GM20000 (cell line): ENCODE data around the gene MLANA.
"Not testable (repeated sequence)": the region's sequence is repeated elsewhere in the genome, so short reads cannot be mapped to it uniquely, and the experiment has no call there.

Experiments used
- DNase-seq: peaks from one replicate; pipeline ENCODE4 v3.0.0; 2012; ENCODE audit warnings: low spot score
- TF ChIP-seq, protein P1 (sequence below): IDR thresholded peaks from 2 replicates; pipeline ENCODE4 v1.5.1; 2012; ENCODE audit warnings: mild to moderate bottlenecking, control low read depth; ENCODE audit errors: extremely low read depth, missing control alignments

Gene MLANA

DNA sequence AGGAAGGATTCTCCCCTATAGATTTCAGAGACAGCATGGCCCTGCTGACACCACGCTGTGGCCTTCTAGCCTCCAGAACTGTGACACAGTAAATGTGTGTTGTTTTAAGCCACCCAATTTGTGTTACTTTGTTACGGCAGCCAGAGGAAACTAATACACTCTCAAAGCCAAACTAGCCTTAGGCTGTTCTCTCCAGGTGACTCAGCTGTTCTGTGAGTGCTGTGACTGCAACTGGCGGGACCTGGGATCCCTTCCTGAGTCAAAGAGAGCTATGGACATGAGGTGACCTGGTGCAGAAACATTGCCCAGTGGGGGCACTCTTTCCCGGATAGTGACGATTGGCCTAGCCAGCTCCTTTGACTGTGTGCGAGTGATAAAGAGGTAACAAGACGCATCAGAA is 14.0 kb upstream of the MLANA start:
- no peak for DNase-seq
- TF ChIP-seq, protein P1, sequence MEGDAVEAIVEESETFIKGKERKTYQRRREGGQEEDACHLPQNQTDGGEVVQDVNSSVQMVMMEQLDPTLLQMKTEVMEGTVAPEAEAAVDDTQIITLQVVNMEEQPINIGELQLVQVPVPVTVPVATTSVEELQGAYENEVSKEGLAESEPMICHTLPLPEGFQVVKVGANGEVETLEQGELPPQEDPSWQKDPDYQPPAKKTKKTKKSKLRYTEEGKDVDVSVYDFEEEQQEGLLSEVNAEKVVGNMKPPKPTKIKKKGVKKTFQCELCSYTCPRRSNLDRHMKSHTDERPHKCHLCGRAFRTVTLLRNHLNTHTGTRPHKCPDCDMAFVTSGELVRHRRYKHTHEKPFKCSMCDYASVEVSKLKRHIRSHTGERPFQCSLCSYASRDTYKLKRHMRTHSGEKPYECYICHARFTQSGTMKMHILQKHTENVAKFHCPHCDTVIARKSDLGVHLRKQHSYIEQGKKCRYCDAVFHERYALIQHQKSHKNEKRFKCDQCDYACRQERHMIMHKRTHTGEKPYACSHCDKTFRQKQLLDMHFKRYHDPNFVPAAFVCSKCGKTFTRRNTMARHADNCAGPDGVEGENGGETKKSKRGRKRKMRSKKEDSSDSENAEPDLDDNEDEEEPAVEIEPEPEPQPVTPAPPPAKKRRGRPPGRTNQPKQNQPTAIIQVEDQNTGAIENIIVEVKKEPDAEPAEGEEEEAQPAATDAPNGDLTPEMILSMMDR = no peak

DNA sequence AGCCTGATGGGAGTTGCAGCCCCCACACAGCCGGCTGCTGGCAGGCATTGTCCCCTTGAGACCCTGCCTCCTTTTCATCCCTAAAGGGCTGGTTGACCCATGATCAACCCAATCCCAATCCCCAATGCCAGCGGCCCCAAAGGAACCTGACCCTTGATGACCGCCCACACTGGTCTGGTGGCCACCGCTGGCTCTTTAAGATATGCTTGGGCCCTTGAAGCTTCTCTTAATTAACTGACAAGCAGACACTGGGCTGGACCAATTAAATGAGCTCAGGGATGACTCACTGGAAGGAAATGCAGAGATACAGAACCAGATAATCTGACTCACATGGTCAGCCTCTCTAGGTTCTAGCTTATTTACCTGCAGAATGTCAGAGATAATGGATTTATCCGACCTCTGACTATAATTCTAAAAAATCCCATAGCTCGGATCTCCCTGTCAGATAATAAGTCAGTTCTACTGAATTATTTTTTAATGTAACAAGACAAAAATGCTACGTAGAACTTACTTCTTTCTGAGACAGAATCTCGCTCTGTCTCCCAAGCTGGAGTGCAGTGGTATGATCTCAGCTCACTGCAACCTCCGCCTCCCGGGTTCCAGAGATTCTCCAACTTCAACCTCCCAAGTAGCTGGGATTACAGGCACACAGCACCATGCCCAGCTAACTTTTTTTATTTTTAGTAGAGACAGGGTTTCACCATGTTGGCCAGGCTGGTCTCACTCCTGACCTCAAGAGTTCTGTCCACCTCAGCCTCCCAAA is 11.1 kb upstream of the MLANA start:
- TF ChIP-seq, protein P1 = no peak
- DNase-seq = no peak

- not testable (repeated sequence) for DNase-seq
These were observed 8.3 kb upstream of the MLANA start for GRCh38 chr9:5882244-5883012.

DNA sequence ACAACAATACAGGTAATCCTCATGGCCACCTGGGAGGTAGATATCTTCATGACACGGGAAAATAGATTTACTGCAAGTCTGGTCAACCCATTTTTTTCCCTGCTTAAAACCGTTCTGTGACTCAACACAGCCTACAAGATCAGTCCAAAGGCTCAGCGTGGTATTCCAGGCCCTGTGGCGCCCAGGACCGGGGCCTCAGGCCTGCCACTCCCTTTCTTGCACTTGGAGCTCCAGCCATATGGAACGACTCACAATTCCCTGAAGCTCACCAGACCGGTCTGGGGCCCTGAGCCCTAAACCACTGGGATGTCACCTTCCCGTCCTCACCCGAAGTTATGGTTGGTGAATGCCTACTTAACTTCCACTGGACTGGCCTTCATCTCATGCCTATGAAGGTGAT is 6.5 kb upstream of the MLANA start:
- TF ChIP-seq, protein P1 = no peak
- no peak for DNase-seq

DNA sequence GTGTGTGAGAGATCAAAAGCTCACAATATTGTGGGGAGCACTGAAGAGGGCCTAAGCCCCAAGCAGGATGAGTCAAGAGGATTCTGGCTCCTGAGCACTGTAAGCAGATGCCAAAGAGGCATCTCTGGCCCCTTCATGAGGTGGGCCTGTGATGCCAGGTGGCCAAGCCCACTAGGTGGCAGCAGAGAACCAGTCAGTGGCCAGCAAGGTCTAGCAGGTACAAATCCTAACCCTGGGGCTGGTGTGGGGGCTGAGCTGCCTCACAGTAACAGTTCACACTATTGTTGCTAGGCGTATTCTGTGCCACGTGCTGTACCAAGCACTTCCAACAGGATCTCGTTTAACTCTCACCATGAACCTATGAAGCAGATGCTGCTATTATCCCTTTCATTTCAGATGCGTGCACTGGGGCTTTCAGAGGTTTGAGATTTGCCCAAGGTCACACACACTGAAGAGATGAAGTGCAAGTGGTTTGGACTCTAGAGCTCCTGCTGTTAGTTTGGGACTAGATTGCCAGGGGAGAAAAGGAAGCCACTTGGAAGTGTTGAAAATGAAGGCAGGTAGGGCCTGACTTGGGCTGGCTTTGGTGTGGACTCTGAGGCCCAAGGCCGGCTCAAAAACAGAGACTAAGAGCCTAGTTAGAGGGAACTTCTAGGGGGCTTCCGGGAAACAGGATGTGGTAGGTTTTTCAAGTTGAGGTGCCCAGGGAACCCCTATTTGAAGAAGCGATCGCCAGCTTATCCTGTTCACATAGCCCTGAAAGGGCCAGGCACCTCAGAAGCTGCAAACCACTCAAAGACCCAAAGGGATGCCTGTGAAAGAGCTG is 4.4 kb upstream of the MLANA start:
- TF ChIP-seq, protein P1 = peak; percentile 91
- DNase-seq = peak; percentile 78

GRCh38 chr9:5892456-5893133 is 1.9 kb downstream of the MLANA start:
- TF ChIP-seq, protein P1 = no peak
- no peak for DNase-seq

DNA sequence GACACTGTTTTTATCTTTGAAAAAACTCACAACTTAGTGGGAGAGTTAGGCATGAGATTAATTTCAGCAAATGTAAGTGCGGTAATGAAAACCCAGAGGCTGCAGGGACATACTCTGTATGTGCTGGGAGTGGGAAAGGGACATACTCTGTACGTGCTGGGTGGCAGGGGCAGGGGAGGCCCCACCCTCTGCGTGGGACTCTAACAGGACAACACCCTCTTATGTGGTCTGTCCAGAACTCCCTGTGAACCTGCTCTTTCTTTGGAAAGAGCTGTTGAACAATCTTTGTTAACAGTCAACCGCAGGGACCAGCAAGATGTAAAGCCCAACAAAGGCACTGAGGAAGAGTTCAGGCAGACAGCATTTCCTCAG is 2.4 kb downstream of the MLANA start:
- DNase-seq = no peak
- TF ChIP-seq, protein P1 = no peak
